Measurements from ENCODE around the gene FRY. TPM values are rescaled to one million over a fixed set of nuclear protein-coding genes. Genes with fewer than 3 reads are reported as not detected.
"Not testable (repeated sequence)": the region's sequence is repeated elsewhere in the genome, so short reads cannot be mapped to it uniquely, and the experiment has no call there.

Gene FRY
- total RNA-seq (2014; rRNA removed; shearing (Covaris generic)) = 2.2 and 3.5 TPM in 2 replicates
- 0.95 and 0.97 TPM in 2 replicates for polyA plus RNA-seq (2015; cell fraction: cytosol; rRNA removed)
- polyA plus RNA-seq (2015; cell fraction: nucleus; rRNA removed) = 1.4 and 4.0 TPM in 2 replicates

DNA sequence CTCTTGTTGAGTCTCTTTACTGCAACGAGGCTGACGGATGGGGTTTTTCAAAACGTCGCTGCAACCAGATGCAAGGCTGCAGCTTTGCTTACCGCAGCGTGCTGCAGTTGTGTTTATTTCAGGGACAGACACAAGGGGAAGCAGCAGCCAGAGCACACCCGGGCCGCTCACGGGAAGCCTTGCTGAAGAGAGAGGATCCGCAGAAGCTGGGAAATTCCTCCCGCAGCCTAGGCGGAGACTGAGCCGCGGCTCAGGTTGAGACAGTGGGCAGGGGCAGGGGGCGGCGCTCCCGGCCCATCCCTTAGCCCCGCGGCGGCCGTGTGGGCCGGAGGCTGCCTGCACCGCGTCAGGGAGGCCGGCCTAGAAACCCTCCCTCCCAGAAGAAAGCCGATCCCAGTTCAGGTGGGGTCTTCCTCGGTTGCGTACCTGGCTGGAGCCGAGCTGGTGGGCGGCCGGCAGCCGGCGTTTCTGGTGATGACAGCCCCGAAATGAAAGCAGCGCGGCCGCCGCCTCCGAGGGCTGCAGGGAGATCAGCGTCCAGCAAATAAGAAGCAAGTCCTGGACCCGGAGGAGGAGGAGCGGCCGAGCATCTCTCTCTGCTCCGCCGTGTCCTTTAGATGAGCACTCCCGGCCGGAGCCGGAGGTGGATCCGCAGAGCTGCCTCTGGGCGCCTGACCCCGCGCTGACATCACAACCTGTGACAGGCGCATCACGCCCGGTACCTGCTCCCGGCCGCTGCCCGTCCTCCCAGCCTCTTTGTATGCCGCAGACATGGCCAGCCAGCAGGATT is at the start of gene FRY:
Gene FRY (plus strand): TSS at position 750 of the 790 bp plus-strand sequence. CDS start 22 bp downstream, at position 772.
- DNase-seq (ENCODE audit: low read depth) = peak; percentile 56

- DNase-seq (ENCODE audit: low read depth) = no peak
These were observed 49.5 kb upstream of the FRY start for GRCh38 chr13:31982124-31982523.

DNA sequence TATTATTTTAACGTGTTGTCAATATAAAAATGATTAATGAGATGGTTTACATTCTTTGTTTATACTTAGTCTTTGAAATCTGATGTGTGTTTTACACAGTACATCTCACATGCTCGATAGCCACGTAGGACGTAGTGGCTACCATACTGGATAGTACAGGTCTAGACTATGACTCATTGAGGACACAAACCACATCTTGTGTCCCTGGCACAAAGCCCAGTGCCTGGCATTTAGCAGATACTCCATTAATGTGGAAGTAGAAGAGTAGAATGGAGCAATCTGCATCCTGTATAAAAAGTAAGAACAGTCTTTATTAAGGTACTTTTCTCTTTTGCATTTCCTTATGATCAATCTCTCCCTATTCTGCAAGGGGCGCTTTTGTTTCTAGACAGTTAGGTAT is 49.0 kb upstream of the FRY start:
- peak; percentile 86 for DNase-seq (ENCODE audit: low read depth)

GRCh38 chr13:31983696-31984095 is 47.9 kb upstream of the FRY start:
- DNase-seq (ENCODE audit: low read depth) = not testable (repeated sequence)

DNA sequence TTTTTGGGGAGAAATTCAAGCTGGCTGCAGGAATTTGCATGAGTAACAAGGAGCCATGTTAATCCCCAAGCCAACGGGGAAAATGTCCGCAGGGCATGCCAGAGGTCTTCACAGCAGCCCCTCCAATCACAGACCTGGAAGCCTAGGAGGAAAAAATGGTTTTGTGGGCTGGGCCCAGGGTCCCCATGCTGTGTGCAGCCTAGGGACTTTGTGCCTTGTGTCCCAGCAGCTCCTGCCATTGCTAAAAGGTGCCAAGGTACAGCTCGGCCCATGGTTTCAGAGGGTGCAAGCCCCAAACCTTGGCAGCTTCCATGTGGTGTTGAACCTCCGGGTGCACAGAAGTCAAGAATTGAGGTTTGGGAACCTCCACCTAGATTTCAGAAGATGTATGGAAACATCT is 47.2 kb upstream of the FRY start:
- not testable (repeated sequence) for DNase-seq (ENCODE audit: low read depth)

- DNase-seq (ENCODE audit: low read depth) = no peak
These were observed 44.7 kb upstream of the FRY start for GRCh38 chr13:31986676-31987470.

DNA sequence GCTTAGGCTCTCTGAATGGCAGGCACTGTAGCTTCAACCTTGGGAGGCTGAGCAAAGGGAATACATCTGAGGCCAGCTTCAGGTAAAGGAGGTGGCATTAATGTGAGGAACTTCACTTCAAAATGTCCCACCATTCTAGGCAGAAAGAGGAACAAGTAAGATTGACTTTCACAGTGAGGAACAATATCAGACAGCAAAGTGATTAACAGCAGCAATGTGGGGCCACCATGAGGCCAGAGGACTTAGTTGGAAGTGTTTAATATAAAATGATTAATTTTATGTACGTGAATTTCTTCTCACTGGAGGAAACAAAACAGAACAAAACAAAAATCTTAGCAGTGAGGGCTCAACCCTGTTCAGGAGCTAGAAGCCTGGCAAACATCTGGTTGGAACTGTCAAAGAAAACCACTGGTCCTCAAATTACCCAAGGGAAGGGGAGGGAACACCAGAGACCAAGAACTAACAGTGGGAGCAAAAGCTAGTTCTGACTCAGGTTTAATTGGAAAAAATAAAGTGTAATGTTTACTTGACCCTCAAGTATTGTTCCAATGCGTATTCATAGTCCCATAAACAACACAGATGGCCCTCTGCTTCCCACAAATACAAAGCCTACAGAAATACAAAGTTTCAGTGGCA is 43.9 kb upstream of the FRY start:
- no peak for DNase-seq (ENCODE audit: low read depth)

DNA sequence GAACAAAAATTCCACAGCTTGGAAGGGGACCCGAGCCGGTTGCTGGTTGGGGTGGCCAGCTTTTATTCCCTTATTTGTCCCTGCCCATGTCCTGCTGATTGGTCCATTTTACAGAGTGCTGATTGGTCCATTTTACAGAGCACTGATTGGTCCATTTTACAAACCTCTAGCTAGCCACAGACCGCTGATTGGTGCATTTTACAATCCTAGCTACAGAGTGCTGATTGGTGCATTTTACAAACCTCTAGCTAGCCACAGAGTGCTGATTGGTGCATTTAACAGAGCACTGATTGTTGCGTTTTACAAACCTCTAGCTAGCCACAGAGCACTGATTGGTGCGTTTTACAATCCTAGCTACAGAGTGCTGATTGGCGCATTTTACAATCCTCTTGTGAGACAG is 37.2 kb upstream of the FRY start:
- DNase-seq (ENCODE audit: low read depth) = not testable (repeated sequence)

DNA sequence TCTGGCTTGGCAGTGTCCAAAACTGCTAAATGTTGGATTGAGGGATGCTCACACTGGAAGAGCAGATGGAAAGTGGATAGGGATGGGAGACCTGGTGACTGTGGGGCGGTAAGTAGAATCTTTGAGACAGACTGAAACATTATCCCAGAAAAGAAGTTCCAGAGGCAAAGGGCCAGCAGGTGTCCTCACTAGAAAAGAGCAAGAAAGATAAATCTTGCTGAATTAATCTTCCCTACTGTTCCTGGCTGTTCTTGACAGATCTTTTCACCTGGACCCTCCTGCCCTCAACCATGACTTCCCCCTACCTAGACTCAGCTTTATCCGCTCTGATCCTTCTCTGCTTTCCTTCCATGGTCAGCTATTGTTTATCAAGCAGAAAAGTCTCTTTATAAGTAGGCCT is 35.0 kb upstream of the FRY start:
- DNase-seq (ENCODE audit: low read depth) = no peak

DNA sequence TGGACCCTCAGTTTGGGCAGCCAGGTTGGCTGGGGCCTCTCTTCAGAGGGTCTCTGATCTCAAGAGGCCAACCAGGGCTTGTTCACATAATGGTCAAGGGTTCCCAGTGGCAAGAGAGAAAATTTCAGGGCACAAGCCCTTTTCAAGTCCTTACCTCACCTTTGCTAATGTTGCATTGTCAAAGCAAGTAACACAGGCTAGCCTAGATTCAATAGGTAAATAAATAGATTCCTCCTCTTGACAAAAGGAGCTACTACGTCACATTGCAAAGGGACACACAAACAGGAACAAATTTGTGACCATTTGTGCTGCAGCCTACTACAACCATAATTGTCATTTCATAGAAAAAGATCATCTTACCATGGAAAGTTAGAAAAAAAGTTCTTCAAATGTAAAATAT is 33.9 kb upstream of the FRY start:
- DNase-seq (ENCODE audit: low read depth) = no peak

- no peak for DNase-seq (ENCODE audit: low read depth)
These were observed 33.4 kb upstream of the FRY start for GRCh38 chr13:31998131-31998530.

DNA sequence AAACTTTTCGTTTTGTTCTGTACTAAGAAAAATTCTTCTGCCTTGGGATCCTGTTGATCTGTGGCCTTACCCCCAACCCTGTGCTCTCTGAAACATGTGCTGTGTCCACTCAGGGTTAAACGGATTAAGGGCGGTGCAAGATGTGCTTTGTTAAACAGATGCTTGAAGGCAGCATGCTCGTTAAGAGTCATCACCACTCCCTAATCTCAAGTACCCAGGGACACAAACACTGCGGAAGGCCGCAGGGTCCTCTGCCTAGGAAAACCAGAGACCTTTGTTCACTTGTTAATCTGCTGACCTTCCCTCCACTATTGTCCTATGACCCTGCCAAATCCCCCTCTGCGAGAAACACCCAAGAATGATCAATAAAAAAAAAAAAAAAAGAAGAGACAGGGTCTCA is 30.8 kb upstream of the FRY start:
- not testable (repeated sequence) for DNase-seq (ENCODE audit: low read depth)

- peak; percentile 45 for DNase-seq (ENCODE audit: low read depth)
These were observed 30.3 kb upstream of the FRY start for GRCh38 chr13:32001154-32001768.

DNA sequence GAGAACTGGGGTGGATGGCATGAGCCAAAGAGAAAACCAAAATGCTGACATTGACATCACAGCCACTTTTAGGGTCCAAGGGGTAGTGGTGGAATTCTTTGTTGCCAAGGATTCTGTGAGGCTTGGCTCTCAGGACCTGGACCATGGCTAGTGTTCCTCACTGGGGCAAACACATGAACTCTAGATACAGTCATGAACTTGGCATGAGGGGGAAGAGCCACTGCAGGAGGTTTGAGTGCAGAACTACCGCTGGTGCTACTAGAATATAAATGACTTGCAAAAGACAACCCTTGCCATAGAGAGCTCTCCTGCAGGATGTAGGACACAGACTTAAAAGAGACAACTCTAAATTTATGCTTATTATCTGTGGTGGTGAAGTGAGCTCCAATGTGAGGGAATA is 29.8 kb upstream of the FRY start:
- DNase-seq (ENCODE audit: low read depth) = no peak

DNA sequence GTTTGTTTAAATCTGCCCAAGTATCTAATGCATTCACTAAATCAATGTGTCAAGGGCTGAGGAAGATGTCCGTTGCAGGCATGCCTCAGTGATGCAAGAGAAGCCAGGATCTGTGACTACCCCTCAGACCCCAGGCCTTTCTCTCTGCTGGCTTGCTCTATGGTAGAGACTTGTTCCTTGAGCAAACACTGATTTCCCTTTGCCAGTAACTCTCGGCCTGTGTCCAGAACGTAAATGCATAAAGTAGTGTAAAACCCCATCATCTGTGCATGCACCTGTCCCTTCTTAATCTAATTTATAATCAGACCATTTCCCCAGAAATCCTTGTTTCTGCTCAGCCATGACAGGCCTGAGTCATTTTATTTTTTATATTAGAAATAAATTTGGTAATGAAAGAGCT is 28.7 kb upstream of the FRY start:
- DNase-seq (ENCODE audit: low read depth) = no peak

DNA sequence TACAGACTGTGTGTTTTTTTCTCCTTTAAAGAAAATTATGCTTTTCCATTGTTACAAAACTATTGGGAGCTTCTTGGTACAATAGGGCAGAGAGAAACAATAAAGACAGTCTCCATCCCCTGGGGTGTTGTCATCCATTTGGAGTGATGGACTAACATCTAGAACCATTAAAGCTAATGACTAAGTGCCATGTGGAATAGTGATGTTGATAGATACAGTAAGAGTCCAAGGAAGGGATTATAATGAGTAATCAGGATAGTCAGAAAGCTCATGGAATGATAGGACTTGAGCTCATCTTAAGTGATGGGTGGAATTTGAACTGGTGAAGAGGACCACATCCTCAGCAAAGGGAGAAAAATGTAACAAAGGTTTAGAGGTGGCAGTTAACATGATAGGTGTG is 24.1 kb upstream of the FRY start:
- DNase-seq (ENCODE audit: low read depth) = no peak

GRCh38 chr13:32008518-32009175 is 22.9 kb upstream of the FRY start:
- no peak for DNase-seq (ENCODE audit: low read depth)

DNA sequence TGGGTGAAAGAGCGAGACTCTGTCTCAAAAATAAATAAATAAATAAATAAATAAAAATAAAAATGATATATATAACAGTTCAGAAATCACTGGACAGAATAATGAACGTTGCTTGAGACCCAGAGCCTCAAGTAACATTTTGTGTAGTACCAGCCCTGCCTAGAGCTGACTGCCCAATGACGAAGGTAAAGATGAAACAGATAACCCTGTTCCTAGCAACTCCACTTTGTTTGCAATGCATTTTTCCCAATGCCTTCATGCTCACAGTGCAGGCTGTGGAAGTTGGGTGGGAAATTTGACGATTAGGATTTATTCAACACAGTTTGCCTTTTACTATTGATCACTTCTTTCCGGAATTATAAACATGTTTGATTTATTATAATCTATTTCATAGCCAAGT is 22.2 kb upstream of the FRY start:
- DNase-seq (ENCODE audit: low read depth) = no peak

DNA sequence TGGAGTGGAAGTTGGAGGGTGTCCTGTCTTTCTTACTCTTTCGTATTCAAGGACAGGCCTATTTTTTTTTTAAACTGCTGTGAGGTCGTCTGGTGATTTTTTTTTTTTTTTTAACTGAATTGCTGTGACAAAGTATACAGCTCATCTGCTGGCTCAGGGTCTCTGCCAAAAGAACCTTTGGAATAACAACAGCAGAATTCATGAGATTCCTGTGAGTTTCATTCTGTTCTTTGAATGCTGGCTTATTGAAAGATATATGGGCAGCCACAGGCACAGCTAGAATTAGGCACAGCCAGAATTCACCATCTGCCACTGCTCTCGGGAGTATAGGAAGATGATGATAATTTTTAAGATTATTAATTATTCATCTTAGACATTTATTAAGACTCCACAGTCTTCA is 21.4 kb upstream of the FRY start:
- no peak for DNase-seq (ENCODE audit: low read depth)

- no peak for DNase-seq (ENCODE audit: low read depth)
These were observed 19.6 kb upstream of the FRY start for GRCh38 chr13:32011971-32012370.

DNA sequence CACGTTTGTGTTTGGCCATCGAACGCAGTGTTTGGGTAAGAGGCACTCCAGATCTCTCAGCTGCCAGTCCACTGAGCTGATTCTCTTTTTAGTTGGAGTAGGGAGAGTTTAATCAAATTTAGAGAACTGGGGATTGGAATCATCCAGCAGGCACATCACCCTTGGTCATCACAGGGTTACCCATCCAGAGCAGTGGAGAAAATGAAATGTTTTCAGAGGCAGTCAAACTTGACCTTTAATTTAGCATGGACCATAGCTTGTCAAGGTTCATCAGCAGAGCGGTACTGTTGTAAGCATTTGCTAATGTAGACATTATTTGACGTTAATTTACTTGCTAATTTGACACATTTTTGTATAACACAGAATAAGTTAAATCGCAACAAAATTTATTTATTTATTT is 18.4 kb upstream of the FRY start:
- DNase-seq (ENCODE audit: low read depth) = no peak
